Panc1 (cell line): Measurements from ENCODE around the gene SMIM24. TPM values are rescaled to one million over a fixed set of nuclear protein-coding genes. Genes with fewer than 3 reads are reported as not detected.

Source experiments
- ATAC-seq: fragments of 200-7000 bp; cut with Tn5 transposase; 2 replicates; pipeline ENCODE4 v1.9.1; 2020; ENCODE audit warnings: mild to moderate bottlenecking, moderate library complexity
- BruUV-seq: library from RNA; stranded (reverse); fragments of 400-500 nt; replicated peaks from 2 replicates; lab custom pipeline; 2021; lab: Mats Ljungman, UMichigan
- CTCF ChIA-PET: fragments of 300-600 bp; sonication (Branson Sonifier 250); formaldehyde crosslinking; loops from one replicate; lab custom pipeline; 2022; ENCODE audit warnings: antibody characterized with exemption; lab: Charles Lee
- POLR2A ChIA-PET: fragments of 300-600 bp; sonication (Branson Sonifier 250); formaldehyde crosslinking; loops from one replicate; lab custom pipeline; 2022; ENCODE audit warnings: antibody characterized with exemption; lab: Charles Lee
- DNase-seq: peaks from one replicate; pipeline ENCODE4 v3.0.0-alpha.2; 2010; ENCODE audit warnings: low read depth, low spot score
- H3K27ac ChIP-seq: 2 replicates; pipeline ENCODE4 v1.5.1; 2011; ENCODE audit warnings: mild to moderate bottlenecking, low read length, inconsistent platforms
- H3K27me3 ChIP-seq: fragments of 200-500 bp; sonication (Bioruptor generic); 2 replicates; pipeline ENCODE4 v1.6.0; 2014; ENCODE audit warnings: low read length, inconsistent platforms; ENCODE audit not compliant: control insufficient read depth, insufficient read depth
- H3K36me3 ChIP-seq: fragments of 200-500 bp; sonication (Bioruptor generic); 2 replicates; pipeline ENCODE4 v1.5.1; 2014; ENCODE audit warnings: inconsistent platforms, mild to moderate bottlenecking, low read length, moderate library complexity; ENCODE audit not compliant: control insufficient read depth, insufficient read depth
- H3K4me1 ChIP-seq: 2 replicates; pipeline ENCODE4 v1.5.1; 2011; ENCODE audit warnings: inconsistent platforms, mild to moderate bottlenecking, low read length, moderate library complexity; ENCODE audit not compliant: control insufficient read depth, insufficient read depth
- H3K4me3 ChIP-seq, 2 experiments: 2 replicates each; pipeline ENCODE4 v1.5.1; 2011 to 2012; ENCODE audit warnings: low read depth in 2 of 2, low read length in 2 of 2, mild to moderate bottlenecking in 2 of 2, inconsistent platforms in 1 of 2, moderate library complexity in 1 of 2
- H3K9me3 ChIP-seq: fragments of 200-500 bp; sonication (Bioruptor generic); 2 replicates; pipeline ENCODE4 v1.5.1; 2014; ENCODE audit warnings: low read depth, mild to moderate bottlenecking, inconsistent platforms, low read length, moderate library complexity; ENCODE audit not compliant: control insufficient read depth, insufficient read depth
- POLR2AphosphoS5 ChIP-seq: IDR thresholded peaks from 2 replicates; pipeline ENCODE4 v1.6.1; 2012; ENCODE audit warnings: mild to moderate bottlenecking, low read depth, low read length, moderate library complexity
- REST ChIP-seq, 2 experiments: IDR thresholded peaks; 2 replicates each; pipeline ENCODE4 v1.6.1; 2011 to 2012; ENCODE audit warnings: low read depth in 2 of 2, control low read depth in 1 of 2, low read length in 1 of 2, mild to moderate bottlenecking in 1 of 2, moderate library complexity in 1 of 2; ENCODE audit not compliant: insufficient read depth in 1 of 2
- SIN3A ChIP-seq: IDR thresholded peaks from 2 replicates; pipeline ENCODE4 v1.6.1; 2012; ENCODE audit warnings: low read depth, mild to moderate bottlenecking, low read length, moderate library complexity, borderline replicate concordance; ENCODE audit not compliant: insufficient read depth
- TCF7L2 ChIP-seq: IDR thresholded peaks from 2 replicates; pipeline ENCODE4 v1.6.1; 2011; ENCODE audit warnings: mild to moderate bottlenecking, low read depth, low read length, inconsistent platforms
- in situ Hi-C: cut with HindIII; loops from 2 replicates; pipeline ENCODE4 v1.10.0; 2016; ENCODE audit warnings: low sequenced_read_pairs, low pct_unique_long_range_greater_than_20kb
- intact Hi-C: fragments of 100-400 bp; cut with micrococcal nuclease; formaldehyde crosslinking; loops from one replicate; pipeline ENCODE4 v1.10.0; 2022; ENCODE audit not compliant: unreplicated experiment
- total RNA-seq: library from RNA; stranded (reverse); gene quantifications from one replicate; pipeline ENCODE4 v1.2.1, GENCODE V29; 2021; ENCODE audit not compliant: unreplicated experiment
- TF ChIP-seq, protein P1 (sequence below): fragments of 450-650 bp; IDR thresholded peaks from 2 replicates; pipeline ENCODE4 v1.5.1; 2017; ENCODE audit warnings: mild to moderate bottlenecking

SMIM24 gene
- total RNA-seq, 1 experiment from 2014 or later: 0.28 TPM

- no peak for DNase-seq
- in situ Hi-C loops: no loop called here
- Histone ChIP-seq H3K9me3 (no peaks in the 10 kb centered on the region), H3K27me3 (no peaks in the 10 kb centered on the region), H3K4me1 (no peaks in the 10 kb centered on the region; the same call in none of the 2 replicates), H3K4me3 (no peak overlapping the region), H3K27ac (no peak overlapping the region), H3K36me3 (no peaks in the 10 kb centered on the region)
- no TSS peak for BruUV-seq
- ChIA-PET POLR2A (no interaction called here), CTCF (no interaction called here)
- ATAC-seq: no peak
- intact Hi-C loops: no loop called here
- TF ChIP-seq, protein P1, sequence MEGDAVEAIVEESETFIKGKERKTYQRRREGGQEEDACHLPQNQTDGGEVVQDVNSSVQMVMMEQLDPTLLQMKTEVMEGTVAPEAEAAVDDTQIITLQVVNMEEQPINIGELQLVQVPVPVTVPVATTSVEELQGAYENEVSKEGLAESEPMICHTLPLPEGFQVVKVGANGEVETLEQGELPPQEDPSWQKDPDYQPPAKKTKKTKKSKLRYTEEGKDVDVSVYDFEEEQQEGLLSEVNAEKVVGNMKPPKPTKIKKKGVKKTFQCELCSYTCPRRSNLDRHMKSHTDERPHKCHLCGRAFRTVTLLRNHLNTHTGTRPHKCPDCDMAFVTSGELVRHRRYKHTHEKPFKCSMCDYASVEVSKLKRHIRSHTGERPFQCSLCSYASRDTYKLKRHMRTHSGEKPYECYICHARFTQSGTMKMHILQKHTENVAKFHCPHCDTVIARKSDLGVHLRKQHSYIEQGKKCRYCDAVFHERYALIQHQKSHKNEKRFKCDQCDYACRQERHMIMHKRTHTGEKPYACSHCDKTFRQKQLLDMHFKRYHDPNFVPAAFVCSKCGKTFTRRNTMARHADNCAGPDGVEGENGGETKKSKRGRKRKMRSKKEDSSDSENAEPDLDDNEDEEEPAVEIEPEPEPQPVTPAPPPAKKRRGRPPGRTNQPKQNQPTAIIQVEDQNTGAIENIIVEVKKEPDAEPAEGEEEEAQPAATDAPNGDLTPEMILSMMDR: no peak
- TF ChIP-seq TCF7L2: no peak
- TF ChIP-seq POLR2AphosphoS5: no peak
- no peak for TF ChIP-seq SIN3A
- no peak for TF ChIP-seq REST (IDR thresholded peaks at IDR 0.05; ENCODE audit: insufficient read depth in 1 of 2, low read depth in 2 of 2, low read length in 1 of 2)
Observed at GRCh38 chr19:3515891-3516422, 35.6 kb upstream of the SMIM24 start.

- ChIA-PET POLR2A (no interaction called here), CTCF (no interaction called here)
- H3K36me3 ChIP-seq: no peaks in the 10 kb centered on the region
- no peaks in the 10 kb centered on the region for H3K27me3 ChIP-seq
- ATAC-seq (no peak), DNase-seq (no peak)
- BruUV-seq: no TSS peak
- no peak overlapping the region for H3K27ac ChIP-seq
- in situ Hi-C loops (no loop called here), intact Hi-C loops (no loop called here)
- no peaks in the 10 kb centered on the region; the same call in none of the 2 replicates for H3K4me1 ChIP-seq
- TF ChIP-seq, protein P1: no peak
- no peak for TF ChIP-seq REST (IDR thresholded peaks at IDR 0.05; ENCODE audit: insufficient read depth in 1 of 2, low read depth in 2 of 2, low read length in 1 of 2)
- no peak for TF ChIP-seq TCF7L2
- no peak for TF ChIP-seq SIN3A
- no peak for TF ChIP-seq POLR2AphosphoS5
- H3K4me3 ChIP-seq: no peak overlapping the region
- H3K9me3 ChIP-seq: no peaks in the 10 kb centered on the region
Observed at GRCh38 chr19:3514930-3515329, 34.6 kb upstream of the SMIM24 start.
